DND-41 (cell line): Measurements from ENCODE around the gene CNRIP1.

Source experiments
- EZH2 ChIP-seq: IDR thresholded peaks from 3 replicates; pipeline ENCODE4 v1.6.1; 2012; ENCODE audit warnings: borderline replicate concordance, low read depth, mild to moderate bottlenecking, moderate library complexity, low read length, inconsistent platforms; ENCODE audit not compliant: severe bottlenecking
- TF ChIP-seq, protein P1 (sequence below): IDR thresholded peaks from 2 replicates; pipeline ENCODE4 v1.5.1; 2012; ENCODE audit warnings: borderline replicate concordance, low read length, moderate library complexity, mild to moderate bottlenecking; ENCODE audit not compliant: poor library complexity, severe bottlenecking; ENCODE audit errors: extremely low read depth

DNA sequence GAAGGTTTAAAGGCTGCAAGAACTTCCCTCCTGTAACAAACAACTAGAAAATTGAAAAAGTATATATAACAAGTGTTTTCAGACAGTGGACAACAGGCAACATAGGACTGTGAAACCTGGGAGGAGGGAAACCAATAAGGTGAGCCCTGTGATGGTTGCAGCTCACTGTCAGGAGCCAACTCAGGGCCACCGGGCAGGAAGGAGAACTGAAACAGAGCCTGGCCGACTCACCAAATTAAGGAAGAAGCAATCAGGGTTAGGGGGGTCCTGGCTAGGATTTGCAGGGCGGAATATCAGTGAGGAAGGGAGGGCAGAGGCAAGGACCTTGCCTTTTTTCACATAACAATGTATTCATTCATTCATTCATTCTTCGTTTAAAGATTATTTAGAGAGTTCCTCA lies 21.8 kb upstream of the CNRIP1 start:
- TF ChIP-seq, protein P1, sequence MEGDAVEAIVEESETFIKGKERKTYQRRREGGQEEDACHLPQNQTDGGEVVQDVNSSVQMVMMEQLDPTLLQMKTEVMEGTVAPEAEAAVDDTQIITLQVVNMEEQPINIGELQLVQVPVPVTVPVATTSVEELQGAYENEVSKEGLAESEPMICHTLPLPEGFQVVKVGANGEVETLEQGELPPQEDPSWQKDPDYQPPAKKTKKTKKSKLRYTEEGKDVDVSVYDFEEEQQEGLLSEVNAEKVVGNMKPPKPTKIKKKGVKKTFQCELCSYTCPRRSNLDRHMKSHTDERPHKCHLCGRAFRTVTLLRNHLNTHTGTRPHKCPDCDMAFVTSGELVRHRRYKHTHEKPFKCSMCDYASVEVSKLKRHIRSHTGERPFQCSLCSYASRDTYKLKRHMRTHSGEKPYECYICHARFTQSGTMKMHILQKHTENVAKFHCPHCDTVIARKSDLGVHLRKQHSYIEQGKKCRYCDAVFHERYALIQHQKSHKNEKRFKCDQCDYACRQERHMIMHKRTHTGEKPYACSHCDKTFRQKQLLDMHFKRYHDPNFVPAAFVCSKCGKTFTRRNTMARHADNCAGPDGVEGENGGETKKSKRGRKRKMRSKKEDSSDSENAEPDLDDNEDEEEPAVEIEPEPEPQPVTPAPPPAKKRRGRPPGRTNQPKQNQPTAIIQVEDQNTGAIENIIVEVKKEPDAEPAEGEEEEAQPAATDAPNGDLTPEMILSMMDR = no peak
- no peak for TF ChIP-seq EZH2
